Brain microvascular endothelial cell (primary cell): ENCODE results near the gene BRSK2.
A peak's percentile ranks its signal among the peaks of the same experiment; 100 is the strongest.

ENCODE experiments used
- DNase-seq: peaks from one replicate; pipeline ENCODE4 v3.0.0-alpha.2; 2020
- H3K27ac ChIP-seq: fragments of 250-450 bp; sonication (Bioruptor Pico); 2 replicates; pipeline ENCODE4 v1.5.1; 2020; ENCODE audit warnings: mild to moderate bottlenecking, moderate library complexity
- H3K27me3 ChIP-seq: fragments of 250-450 bp; sonication (Bioruptor Pico); replicated peaks from 2 replicates; pipeline ENCODE4 v1.5.1; 2020; ENCODE audit warnings: mild to moderate bottlenecking
- H3K36me3 ChIP-seq: fragments of 250-450 bp; sonication (Bioruptor Pico); replicated peaks from 2 replicates; pipeline ENCODE4 v1.5.1; 2020; ENCODE audit warnings: mild to moderate bottlenecking
- H3K4me3 ChIP-seq: 2 replicates; pipeline ENCODE4 v1.5.1; 2011; ENCODE audit warnings: low read depth, mild to moderate bottlenecking, control low read depth, low read length, moderate library complexity
- in situ Hi-C: cut with HindIII; loops from 2 replicates; pipeline ENCODE4 v1.10.0; 2017; ENCODE audit warnings: low sequenced_read_pairs, low pct_ligation_motif_present
- TF ChIP-seq, protein P1 (sequence below): IDR thresholded peaks from 2 replicates; pipeline ENCODE4 v1.5.1; 2011; ENCODE audit warnings: low read depth, mild to moderate bottlenecking, moderate library complexity, low read length, control low read depth, inconsistent platforms; ENCODE audit errors: missing control alignments

BRSK2 gene

GRCh38 chr11:1510928-1511327 lies 121.2 kb downstream of the BRSK2 start:
- peak; percentile 14 for DNase-seq
- in situ Hi-C loops = no loop called here
- H3K27ac ChIP-seq = no peak overlapping the region

DNA sequence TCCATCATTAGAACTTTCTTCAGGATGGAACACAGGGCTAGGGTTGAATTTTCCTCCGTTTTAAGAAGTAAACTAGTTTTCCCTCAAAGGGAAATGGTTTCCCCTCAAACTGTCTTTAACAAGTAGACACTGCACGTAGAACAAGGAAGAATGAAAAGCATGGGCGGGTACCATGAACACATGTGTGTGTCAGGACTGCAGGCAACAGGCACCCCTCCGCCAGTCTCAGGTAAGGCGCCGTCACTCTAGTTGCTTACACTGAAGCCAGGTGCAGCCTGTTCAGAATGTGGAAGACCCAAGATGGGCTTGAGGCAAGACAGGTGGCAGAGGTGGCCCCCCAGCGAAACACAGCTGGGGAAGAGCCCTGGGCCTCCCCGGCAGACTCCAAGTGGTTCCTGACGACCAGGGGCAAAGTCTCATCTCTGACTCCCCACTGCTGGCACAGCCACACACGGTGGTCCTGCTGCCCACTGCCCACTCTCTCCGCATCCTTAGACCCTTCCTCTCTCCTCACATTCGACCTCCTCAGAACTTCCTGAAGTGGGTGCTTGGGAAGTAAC lies 122.3 kb downstream of the BRSK2 start:
- Histone ChIP-seq H3K4me3 (no peak overlapping the region), H3K36me3 (no peaks in the 10 kb centered on the region), H3K27me3 (no peaks in the 10 kb centered on the region), H3K27ac (no peak overlapping the region)
- no peak for DNase-seq
- in situ Hi-C loops = no loop called here
- TF ChIP-seq, protein P1, sequence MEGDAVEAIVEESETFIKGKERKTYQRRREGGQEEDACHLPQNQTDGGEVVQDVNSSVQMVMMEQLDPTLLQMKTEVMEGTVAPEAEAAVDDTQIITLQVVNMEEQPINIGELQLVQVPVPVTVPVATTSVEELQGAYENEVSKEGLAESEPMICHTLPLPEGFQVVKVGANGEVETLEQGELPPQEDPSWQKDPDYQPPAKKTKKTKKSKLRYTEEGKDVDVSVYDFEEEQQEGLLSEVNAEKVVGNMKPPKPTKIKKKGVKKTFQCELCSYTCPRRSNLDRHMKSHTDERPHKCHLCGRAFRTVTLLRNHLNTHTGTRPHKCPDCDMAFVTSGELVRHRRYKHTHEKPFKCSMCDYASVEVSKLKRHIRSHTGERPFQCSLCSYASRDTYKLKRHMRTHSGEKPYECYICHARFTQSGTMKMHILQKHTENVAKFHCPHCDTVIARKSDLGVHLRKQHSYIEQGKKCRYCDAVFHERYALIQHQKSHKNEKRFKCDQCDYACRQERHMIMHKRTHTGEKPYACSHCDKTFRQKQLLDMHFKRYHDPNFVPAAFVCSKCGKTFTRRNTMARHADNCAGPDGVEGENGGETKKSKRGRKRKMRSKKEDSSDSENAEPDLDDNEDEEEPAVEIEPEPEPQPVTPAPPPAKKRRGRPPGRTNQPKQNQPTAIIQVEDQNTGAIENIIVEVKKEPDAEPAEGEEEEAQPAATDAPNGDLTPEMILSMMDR = no peak

More at GRCh38 chr11:1510928-1511327, 121.2 kb downstream of the BRSK2 start:
- Histone ChIP-seq H3K4me3 (no peak overlapping the region), H3K36me3 (no peaks in the 10 kb centered on the region), H3K27me3 (no peaks in the 10 kb centered on the region)
- TF ChIP-seq, protein P1 = no peak
